ENCODE results near the gene TRAF2. TPM values are rescaled to one million over a fixed set of nuclear protein-coding genes. Genes with fewer than 3 reads are reported as not detected.

Gene TRAF2
- total and polyA plus RNA-seq, 9 of the 15 experiments (the other 6 are each of a cell fraction or from before 2014, with no cell fraction given), result 0.24 to 45.2 (median 18.0) TPM

GRCh38 chr9:136941231-136942111 lies 55.2 kb downstream of the TRAF2 start:
- no peak for DNase-seq (ENCODE audit: extremely low read depth in 1 of 4, low spot score in 3 of 4)
- CTCF ChIA-PET (ENCODE audit: low intra/inter-chr PET ratio), result no interaction called here
- no TSS peak for BruUV-seq (replicated peaks)
- Histone ChIP-seq H3K4me2 (ENCODE audit: insufficient read depth, low read length) (no peak overlapping the region), H3K27ac (ENCODE audit: extremely low read depth, low read depth, low read length) (no peak overlapping the region), H3K4me3 (no peak overlapping the region), H3K9ac (ENCODE audit: insufficient read depth in 1 of 2, low read depth in 2 of 2, low read length in 2 of 2) (peak overlapping the region in 1 of 2 experiments; percentile 7; a peak in 1 of 4 replicates), H3K27me3 (ENCODE audit: control insufficient read depth in 2 of 2, insufficient read depth in 2 of 2, low read length in 2 of 2) (no peaks in the 10 kb centered on the region), H2AFZ (ENCODE audit: low read depth, low read length) (no peak overlapping the region), H4K20me1 (replicated peaks; ENCODE audit: control insufficient read depth, insufficient read depth, low read length) (no peaks in the 10 kb centered on the region), H3K4me1 (replicated peaks in 1 of 2; ENCODE audit: control insufficient read depth in 2 of 2, insufficient read depth in 2 of 2, low read length in 2 of 2) (peaks cover 20 to 74% of the 10 kb centered on the region in 2 experiments), H3K36me3 (ENCODE audit: control insufficient read depth, insufficient read depth, low read length) (peaks cover 54% of the 10 kb centered on the region; the same call in 2 of the 3 replicates), H3K9me3 (replicated peaks; ENCODE audit: control insufficient read depth, insufficient read depth, low read depth, low read length) (no peaks in the 10 kb centered on the region), H3K79me2 (ENCODE audit: control insufficient read depth, insufficient read depth, low read length) (peaks cover 26% of the 10 kb centered on the region), H3K9me1 (ENCODE audit: control insufficient read depth, insufficient read depth, low read length) (peaks cover 3% of the 10 kb centered on the region)
- intact Hi-C loops (cut with micrococcal nuclease) (loop anchor here (5.0 kb wide), 1 partner anchor 94 kb away; the partner anchor contains the start of gene PHPT1), in situ Hi-C loops (cut with MboI) (no loop called here)
- POLR2A ChIA-PET, result interaction anchor here (0.7 kb wide), 1 partner anchor 15 kb away, joined by 3 read pairs; no protein-coding TSS in a partner anchor
- no peak for FAIRE-seq
- 97% methylated on average over 48 of the region's 55 CpGs for WGBS (ENCODE audit: insufficient coverage, low coverage, missing lambda C conversion rate)
- no peak for ATAC-seq
- TF ChIP-seq RBFOX2 (IDR thresholded peaks at IDR 0.05; ENCODE audit: low read depth, low read length) (peak; percentile 16), ZNF384 (IDR thresholded peaks at IDR 0.05; ENCODE audit: low read depth, low read length) (no peak), SRF (CRISPR knock-in tag; IDR thresholded peaks at IDR 0.05) (no peak), HSF4 (CRISPR knock-in tag; IDR thresholded peaks at IDR 0.05; ENCODE audit: borderline replicate concordance) (no peak), CEBPB (tag; IDR thresholded peaks at IDR 0.05) (no peak), GATA2 (CRISPR knock-in tag; IDR thresholded peaks at IDR 0.05) (no peak), ZBTB11 (CRISPR knock-in tag; IDR thresholded peaks at IDR 0.05) (no peak)
- TF ChIP-seq, protein P1, sequence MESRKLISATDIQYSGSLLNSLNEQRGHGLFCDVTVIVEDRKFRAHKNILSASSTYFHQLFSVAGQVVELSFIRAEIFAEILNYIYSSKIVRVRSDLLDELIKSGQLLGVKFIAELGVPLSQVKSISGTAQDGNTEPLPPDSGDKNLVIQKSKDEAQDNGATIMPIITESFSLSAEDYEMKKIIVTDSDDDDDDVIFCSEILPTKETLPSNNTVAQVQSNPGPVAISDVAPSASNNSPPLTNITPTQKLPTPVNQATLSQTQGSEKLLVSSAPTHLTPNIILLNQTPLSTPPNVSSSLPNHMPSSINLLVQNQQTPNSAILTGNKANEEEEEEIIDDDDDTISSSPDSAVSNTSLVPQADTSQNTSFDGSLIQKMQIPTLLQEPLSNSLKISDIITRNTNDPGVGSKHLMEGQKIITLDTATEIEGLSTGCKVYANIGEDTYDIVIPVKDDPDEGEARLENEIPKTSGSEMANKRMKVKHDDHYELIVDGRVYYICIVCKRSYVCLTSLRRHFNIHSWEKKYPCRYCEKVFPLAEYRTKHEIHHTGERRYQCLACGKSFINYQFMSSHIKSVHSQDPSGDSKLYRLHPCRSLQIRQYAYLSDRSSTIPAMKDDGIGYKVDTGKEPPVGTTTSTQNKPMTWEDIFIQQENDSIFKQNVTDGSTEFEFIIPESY (CRISPR knock-in tag; IDR thresholded peaks at IDR 0.05), result peak; percentile 95
- TF ChIP-seq, protein P2, sequence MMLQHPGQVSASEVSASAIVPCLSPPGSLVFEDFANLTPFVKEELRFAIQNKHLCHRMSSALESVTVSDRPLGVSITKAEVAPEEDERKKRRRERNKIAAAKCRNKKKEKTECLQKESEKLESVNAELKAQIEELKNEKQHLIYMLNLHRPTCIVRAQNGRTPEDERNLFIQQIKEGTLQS (IDR thresholded peaks at IDR 0.05), result no peak
- TF ChIP-seq, protein P2 (CRISPR knock-in tag; conservative IDR thresholded peaks at IDR 0.05), result no peak
- TF ChIP-seq, protein P3, sequence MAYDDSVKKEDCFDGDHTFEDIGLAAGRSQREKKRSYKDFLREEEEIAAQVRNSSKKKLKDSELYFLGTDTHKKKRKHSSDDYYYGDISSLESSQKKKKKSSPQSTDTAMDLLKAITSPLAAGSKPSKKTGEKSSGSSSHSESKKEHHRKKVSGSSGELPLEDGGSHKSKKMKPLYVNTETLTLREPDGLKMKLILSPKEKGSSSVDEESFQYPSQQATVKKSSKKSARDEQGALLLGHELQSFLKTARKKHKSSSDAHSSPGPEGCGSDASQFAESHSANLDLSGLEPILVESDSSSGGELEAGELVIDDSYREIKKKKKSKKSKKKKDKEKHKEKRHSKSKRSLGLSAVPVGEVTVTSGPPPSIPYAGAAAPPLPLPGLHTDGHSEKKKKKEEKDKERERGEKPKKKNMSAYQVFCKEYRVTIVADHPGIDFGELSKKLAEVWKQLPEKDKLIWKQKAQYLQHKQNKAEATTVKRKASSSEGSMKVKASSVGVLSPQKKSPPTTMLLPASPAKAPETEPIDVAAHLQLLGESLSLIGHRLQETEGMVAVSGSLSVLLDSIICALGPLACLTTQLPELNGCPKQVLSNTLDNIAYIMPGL (CRISPR knock-in tag; IDR thresholded peaks at IDR 0.05), result no peak
